Left lung (tissue), 10 donors: ENCODE measurements around the gene AMD1. TPM values are rescaled to one million over a fixed set of nuclear protein-coding genes. Genes with fewer than 3 reads are reported as not detected.

Source experiments
- ATAC-seq: fragments of 200-7000 bp; cut with Tn5 transposase; one replicate; pipeline ENCODE4 v1.9.1; 2020; ENCODE audit warnings: moderate library complexity
- DNase-seq, 4 donors: peaks; one replicate each; pipeline ENCODE4 v3.0.0-alpha.2; 2013 to 2020
- H3K27ac ChIP-seq, 2 donors: fragments of 200-600 bp; sonication (generic) in 1 of 2; one replicate each; pipeline versions ENCODE4 v1.5.0 to v1.8.0; 2020 to 2021
- H3K27me3 ChIP-seq, 2 donors: fragments of 200-600 bp; sonication (generic) in 1 of 2; one replicate each; pipeline versions ENCODE4 v1.5.0 to v1.8.0; 2020 to 2021
- H3K36me3 ChIP-seq, 2 donors: fragments of 200-600 bp; sonication (generic) in 1 of 2; one replicate each; pipeline versions ENCODE4 v1.5.0 to v1.8.0; 2020 to 2021
- H3K4me1 ChIP-seq, 2 donors: fragments of 200-600 bp; one replicate each; pipeline ENCODE4 v1.8.0; 2021
- H3K4me3 ChIP-seq, 2 donors: fragments of 200-600 bp; sonication (generic) in 1 of 2; one replicate each; pipeline versions ENCODE4 v1.5.0 to v1.8.0; 2020 to 2021; ENCODE audit warnings: mild to moderate bottlenecking in 1 of 2
- H3K9me3 ChIP-seq, 2 donors: fragments of 200-600 bp; sonication (generic) in 1 of 2; one replicate each; pipeline versions ENCODE4 v1.5.0 to v1.8.0; 2020 to 2021
- CTCF ChIP-seq, 2 donors: fragments of 200-600 bp; sonication (generic) in 1 of 2; IDR thresholded peaks; one replicate each; pipeline versions ENCODE4 v1.5.0 to v1.8.0; 2021; ENCODE audit warnings: antibody characterized with exemption in 2 of 2
- intact Hi-C, 2 donors: fragments of 100-400 bp; cut with DNase I; formaldehyde crosslinking; loops; one replicate each; pipeline versions ENCODE4 v1.11.2 to v1.14.2; 2022
- polyA plus RNA-seq, 6 donors: library from polyadenylated mRNA; unstranded; fragments of 120-200 nt; gene quantifications; one replicate each; pipeline ENCODE4 v1.2.1, GENCODE V29; 2013; ENCODE audit not compliant: insufficient read length in 6 of 6
- total RNA-seq, 2 donors: library from RNA; stranded (reverse); fragmentation: NEBNext Ultra II Directional; extraction: Animal tissue kit (Norgen Biotek cat#: 25700); gene quantifications; one replicate each; pipeline ENCODE4 v1.2.1, GENCODE V29; 2021
- donor health status: DM: no; HTN: yes; CAD: no.
- donor health status: DM: no; HTN: no; CAD: no.

The AMD1 gene
- total and polyA plus RNA-seq, 8 donors = 45.4 to 99.9 (median 58.7) TPM

GRCh38 chr6:110876806-110877564, 2.4 kb downstream of the AMD1 start:
- no peak for TF ChIP-seq CTCF (IDR thresholded peaks at IDR 0.05)
- peak overlapping the region; percentile 79 to 94 for H3K4me3 ChIP-seq
- peaks cover 15 to 64% of the 10 kb centered on the region in 2 donors for H3K4me1 ChIP-seq
- no peaks in the 10 kb centered on the region for H3K9me3 ChIP-seq
- no peaks in the 10 kb centered on the region for H3K27me3 ChIP-seq
- peak overlapping the region; percentile 94 for H3K27ac ChIP-seq
- intact Hi-C loops = loop anchor here in 1 of 2 donors (10.0 kb wide), 1 partner anchor 62 kb away; the partner anchor contains the start of gene CDK19
- DNase-seq (peak in 1 of 4 donors; percentile 32), ATAC-seq (peak; percentile 1)
- H3K36me3 ChIP-seq = no peaks in the 10 kb centered on the region

DNA sequence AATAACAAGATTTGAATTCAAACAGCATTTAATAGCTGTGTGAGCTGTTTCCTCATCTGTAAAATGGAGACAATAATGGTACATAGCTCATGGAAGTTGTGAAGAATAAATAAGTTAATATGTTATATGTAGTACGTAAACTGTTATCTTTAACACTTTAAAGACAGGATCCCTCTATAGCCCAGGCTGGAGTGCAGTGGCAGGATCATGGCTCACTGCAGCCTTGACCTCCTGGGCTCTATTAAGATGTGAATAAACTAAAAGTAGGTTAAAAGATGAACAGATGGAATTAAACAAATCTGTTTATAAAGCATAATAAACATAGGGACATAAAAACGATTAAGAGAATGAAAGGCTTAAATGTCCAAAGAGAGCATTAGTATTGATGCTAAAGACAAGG, 3.0 kb downstream of the AMD1 start:
- intact Hi-C loops = loop anchor here in 1 of 2 donors (10.0 kb wide), 1 partner anchor 63 kb away; the partner anchor contains the start of gene CDK19
- DNase-seq (no peak), ATAC-seq (no peak)
- H3K9me3 ChIP-seq = no peaks in the 10 kb centered on the region
- H3K4me3 ChIP-seq = peak overlapping the region; percentile 79 to 94
- H3K4me1 ChIP-seq = peaks cover 21 to 70% of the 10 kb centered on the region in 2 donors
- H3K36me3 ChIP-seq = no peaks in the 10 kb centered on the region
- no peaks in the 10 kb centered on the region for H3K27me3 ChIP-seq
- peak overlapping the region; percentile 94 for H3K27ac ChIP-seq
- no peak for TF ChIP-seq CTCF (IDR thresholded peaks at IDR 0.05)

DNA sequence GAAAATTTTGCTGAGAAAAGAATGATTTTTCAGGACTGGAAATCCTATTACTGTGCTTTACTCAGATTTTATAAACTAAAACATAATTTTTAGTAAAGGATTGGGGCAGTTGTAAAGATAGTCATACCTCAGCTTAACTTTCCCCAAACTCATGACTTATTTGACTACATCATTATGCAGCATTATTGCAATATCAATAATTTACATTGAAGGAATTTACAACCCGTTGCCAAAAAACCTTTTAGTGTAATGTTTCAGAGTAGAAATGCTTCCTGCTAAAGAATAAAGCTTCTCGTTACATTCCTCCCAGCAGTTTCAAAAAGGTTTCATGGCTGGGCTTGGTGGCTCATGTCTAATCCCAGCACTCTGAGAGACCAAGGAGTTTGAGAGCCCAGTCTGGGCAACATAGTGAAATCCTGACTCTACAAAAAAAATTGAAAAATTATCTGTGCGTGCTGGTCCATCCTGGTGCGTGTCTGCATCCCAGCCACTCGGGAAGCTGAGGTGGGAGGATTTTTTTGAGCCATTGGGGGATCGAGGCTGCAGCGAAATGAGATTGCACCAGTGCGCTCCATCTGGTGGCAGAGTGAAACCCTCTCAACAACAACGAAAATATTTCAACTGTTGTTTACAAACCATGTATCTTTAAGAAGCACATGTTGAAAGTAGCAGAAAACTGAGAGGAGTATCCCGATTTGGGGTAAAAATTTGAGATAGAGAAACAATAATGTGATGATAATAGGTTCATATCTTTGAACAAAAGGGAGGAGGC, 4.4 kb downstream of the AMD1 start:
- no peak for ATAC-seq
- peaks cover 22 to 77% of the 10 kb centered on the region in 2 donors for H3K4me1 ChIP-seq
- no peaks in the 10 kb centered on the region for H3K27me3 ChIP-seq
- H3K36me3 ChIP-seq = no peaks in the 10 kb centered on the region
- intact Hi-C loops = loop anchor here in 1 of 2 donors (10.0 kb wide), 1 partner anchor 64 kb away; the partner anchor contains the start of gene CDK19
- peak overlapping the region in 1 of 2 donors; percentile 94 for H3K4me3 ChIP-seq
- H3K27ac ChIP-seq = no peak overlapping the region
- no peaks in the 10 kb centered on the region for H3K9me3 ChIP-seq
- peak in 1 of 4 donors; percentile 51 for DNase-seq
- TF ChIP-seq CTCF (IDR thresholded peaks at IDR 0.05) = peak in 1 of 2 donors; percentile 38

GRCh38 chr6:110880651-110881050, 6.1 kb downstream of the AMD1 start:
- Histone ChIP-seq H3K4me1 (peaks cover 22 to 94% of the 10 kb centered on the region in 2 donors), H3K36me3 (no peaks in the 10 kb centered on the region), H3K27ac (no peak overlapping the region), H3K9me3 (no peaks in the 10 kb centered on the region), H3K4me3 (no peak overlapping the region), H3K27me3 (no peaks in the 10 kb centered on the region)
- DNase-seq (no peak), ATAC-seq (no peak)
- intact Hi-C loops = no loop called here
- no peak for TF ChIP-seq CTCF (IDR thresholded peaks at IDR 0.05)
